Calu3 (cell line): ENCODE measurements around the gene BLVRB. TPM values are rescaled to one million over a fixed set of nuclear protein-coding genes. Genes with fewer than 3 reads are reported as not detected.
"Not testable (repeated sequence)": the region's sequence is repeated elsewhere in the genome, so short reads cannot be mapped to it uniquely, and the experiment has no call there.

Source experiments
- BruUV-seq: library from RNA; stranded (reverse); fragments of 400-500 nt; replicated peaks from 2 replicates; lab custom pipeline; 2021; lab: Mats Ljungman, UMichigan
- CTCF ChIA-PET: fragments of 300-600 bp; sonication (Branson Sonifier 250); formaldehyde crosslinking; loops from one replicate; lab custom pipeline; 2022; ENCODE audit warnings: antibody characterized with exemption; lab: Charles Lee
- DNase-seq: peaks from one replicate; pipeline ENCODE4 v3.0.0; 2022
- H3K27ac Mint-ChIP-seq: one replicate; pipeline ENCODE4 v1.8.0; 2022; ENCODE audit warnings: mixed read lengths; ENCODE audit not compliant: unreplicated experiment
- H3K27me3 Mint-ChIP-seq: one replicate; pipeline ENCODE4 v1.8.0; 2022; ENCODE audit warnings: mixed read lengths; ENCODE audit not compliant: unreplicated experiment
- H3K36me3 Mint-ChIP-seq: one replicate; pipeline ENCODE4 v1.8.0; 2022; ENCODE audit warnings: mild to moderate bottlenecking, moderate library complexity, mixed read lengths; ENCODE audit not compliant: insufficient read depth, unreplicated experiment
- H3K4me1 Mint-ChIP-seq: one replicate; pipeline ENCODE4 v1.8.0; 2022; ENCODE audit warnings: mild to moderate bottlenecking, low read depth, mixed read lengths; ENCODE audit not compliant: unreplicated experiment
- H3K4me3 Mint-ChIP-seq: one replicate; pipeline ENCODE4 v1.8.0; 2022; ENCODE audit warnings: mild to moderate bottlenecking, low read depth, moderate library complexity, mixed read lengths; ENCODE audit not compliant: unreplicated experiment
- H3K9me3 Mint-ChIP-seq: one replicate; pipeline ENCODE4 v1.8.0; 2022; ENCODE audit warnings: low read depth, mixed read lengths; ENCODE audit not compliant: unreplicated experiment
- intact Hi-C: fragments of 100-400 bp; cut with micrococcal nuclease; formaldehyde crosslinking; loops from one replicate; pipeline ENCODE4 v1.10.0; 2022; ENCODE audit not compliant: unreplicated experiment
- total RNA-seq: library from RNA; stranded (reverse); gene quantifications from 2 replicates; pipeline ENCODE4 v1.2.3, GENCODE V29; 2022
- TF ChIP-seq, protein P1 (sequence below): fragments of 200-600 bp; IDR thresholded peaks from one replicate; pipeline ENCODE4 v1.8.0; 2022; ENCODE audit warnings: antibody characterized with exemption; ENCODE audit not compliant: unreplicated experiment

Gene BLVRB
- total RNA-seq, 1 experiment from 2014 or later, result 107 TPM

GRCh38 chr19:40410030-40410389 lies 55.5 kb downstream of the BLVRB start:
- H3K27ac Mint-ChIP-seq, result no peak overlapping the region
- no peak overlapping the region for H3K4me3 Mint-ChIP-seq
- TF ChIP-seq, protein P1, sequence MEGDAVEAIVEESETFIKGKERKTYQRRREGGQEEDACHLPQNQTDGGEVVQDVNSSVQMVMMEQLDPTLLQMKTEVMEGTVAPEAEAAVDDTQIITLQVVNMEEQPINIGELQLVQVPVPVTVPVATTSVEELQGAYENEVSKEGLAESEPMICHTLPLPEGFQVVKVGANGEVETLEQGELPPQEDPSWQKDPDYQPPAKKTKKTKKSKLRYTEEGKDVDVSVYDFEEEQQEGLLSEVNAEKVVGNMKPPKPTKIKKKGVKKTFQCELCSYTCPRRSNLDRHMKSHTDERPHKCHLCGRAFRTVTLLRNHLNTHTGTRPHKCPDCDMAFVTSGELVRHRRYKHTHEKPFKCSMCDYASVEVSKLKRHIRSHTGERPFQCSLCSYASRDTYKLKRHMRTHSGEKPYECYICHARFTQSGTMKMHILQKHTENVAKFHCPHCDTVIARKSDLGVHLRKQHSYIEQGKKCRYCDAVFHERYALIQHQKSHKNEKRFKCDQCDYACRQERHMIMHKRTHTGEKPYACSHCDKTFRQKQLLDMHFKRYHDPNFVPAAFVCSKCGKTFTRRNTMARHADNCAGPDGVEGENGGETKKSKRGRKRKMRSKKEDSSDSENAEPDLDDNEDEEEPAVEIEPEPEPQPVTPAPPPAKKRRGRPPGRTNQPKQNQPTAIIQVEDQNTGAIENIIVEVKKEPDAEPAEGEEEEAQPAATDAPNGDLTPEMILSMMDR, result no peak
- no peaks in the 10 kb centered on the region for H3K27me3 Mint-ChIP-seq
- H3K4me1 Mint-ChIP-seq, result peaks cover 9% of the 10 kb centered on the region
- no peaks in the 10 kb centered on the region for H3K36me3 Mint-ChIP-seq
- BruUV-seq, result no TSS peak
- DNase-seq, result no peak
- H3K9me3 Mint-ChIP-seq, result no peaks in the 10 kb centered on the region
- CTCF ChIA-PET, result no interaction called here
- intact Hi-C loops, result no loop called here

DNA sequence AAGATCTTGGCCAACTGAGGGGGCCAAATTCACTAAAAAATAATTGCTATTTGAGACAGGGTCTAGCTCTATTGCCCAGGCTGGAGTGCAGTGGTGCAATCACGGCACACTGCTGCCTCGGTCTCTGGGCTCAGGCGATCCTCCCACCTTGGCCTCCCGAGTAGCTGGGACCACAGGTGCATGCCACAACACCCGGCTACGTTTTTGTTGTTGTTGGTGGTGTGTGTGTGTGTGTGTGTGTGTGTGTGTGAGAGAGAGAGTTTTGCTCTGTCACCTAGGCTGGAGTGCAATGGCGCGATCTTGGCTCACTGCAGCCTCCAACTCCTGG lies 57.0 kb downstream of the BLVRB start:
- CTCF ChIA-PET, DNase-seq, H3K27me3 Mint-ChIP-seq, H3K36me3 Mint-ChIP-seq, intact Hi-C loops, H3K9me3 Mint-ChIP-seq, H3K4me3 Mint-ChIP-seq, H3K27ac Mint-ChIP-seq, BruUV-seq: not testable (repeated sequence)
- H3K4me1 Mint-ChIP-seq, result peaks cover 10% of the 10 kb centered on the region

DNA sequence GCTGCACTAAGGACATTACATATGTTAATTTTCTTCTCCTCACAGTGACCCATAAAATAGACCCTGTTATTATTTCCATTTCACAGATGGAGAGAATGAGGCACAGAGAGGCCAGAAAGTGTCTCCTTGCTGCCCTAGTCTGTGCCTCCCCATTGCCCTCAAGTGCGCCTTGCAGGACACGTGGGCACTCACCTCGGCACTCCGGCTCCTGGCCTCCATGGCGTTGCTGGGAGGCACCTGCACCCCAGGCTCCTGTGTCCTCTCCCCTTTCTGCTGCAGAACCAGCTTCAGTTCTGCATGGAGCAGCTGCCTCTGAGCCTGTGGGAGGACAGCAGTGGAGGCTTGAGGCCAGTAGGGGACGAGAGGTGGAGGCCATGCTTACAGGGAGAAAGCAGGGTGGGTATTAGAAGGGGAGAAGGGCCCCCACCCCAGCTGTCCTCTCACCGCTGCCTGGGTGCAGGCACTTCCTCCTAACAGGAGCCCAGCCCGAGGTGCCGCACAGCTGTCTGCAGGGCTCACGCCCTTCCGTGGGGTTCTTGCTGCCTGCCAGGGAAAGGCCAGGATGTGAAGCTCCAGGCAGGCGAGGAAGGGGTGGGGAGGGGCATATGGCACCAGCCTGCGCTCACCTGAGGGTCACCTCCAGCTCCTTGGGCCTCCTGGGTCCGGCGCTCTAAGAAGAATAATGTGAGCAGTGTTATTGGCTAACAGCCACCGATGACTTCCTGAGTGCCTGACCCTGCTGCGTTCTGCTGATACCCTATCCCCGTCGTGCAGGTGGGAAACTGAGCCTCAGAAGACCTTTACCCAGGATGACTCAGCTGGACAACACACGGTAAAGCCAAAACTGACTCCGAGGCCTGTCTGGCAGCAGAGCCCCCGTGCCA lies 57.6 kb downstream of the BLVRB start:
- Mint-ChIP-seq H3K9me3 (no peaks in the 10 kb centered on the region), H3K27me3 (no peaks in the 10 kb centered on the region), H3K27ac (no peak overlapping the region), H3K4me1 (peaks cover 16% of the 10 kb centered on the region), H3K36me3 (no peaks in the 10 kb centered on the region), H3K4me3 (no peak overlapping the region)
- DNase-seq, result no peak
- intact Hi-C loops, result no loop called here
- BruUV-seq, result no TSS peak
- TF ChIP-seq, protein P1, result no peak
- CTCF ChIA-PET, result interaction anchor here (1.6 kb wide), 1 partner anchor 13 kb away, joined by 6 read pairs; no protein-coding TSS in a partner anchor

- H3K27ac Mint-ChIP-seq, result peak overlapping the region; percentile 16
- CTCF ChIA-PET, result interaction anchor here (0.6 to 1.2 kb wide), 4 partner anchors 14 to 146 kb away, joined by 3 to 4 read pairs (median 4); no protein-coding TSS in a partner anchor
- no TSS peak for BruUV-seq
- H3K4me1 Mint-ChIP-seq, result peaks cover 16% of the 10 kb centered on the region
- TF ChIP-seq, protein P1, result no peak
- peak overlapping the region; percentile 77 for H3K4me3 Mint-ChIP-seq
- no peaks in the 10 kb centered on the region for H3K36me3 Mint-ChIP-seq
- H3K27me3 Mint-ChIP-seq, result peaks cover 15% of the 10 kb centered on the region
- H3K9me3 Mint-ChIP-seq, result no peaks in the 10 kb centered on the region
- DNase-seq, result peak; percentile 98
- intact Hi-C loops, result no loop called here
Measured at GRCh38 chr19:40403262-40403984, 62.1 kb downstream of the BLVRB start.
